Activated T-cell treated with anti-CD3 and anti-CD28 coated beads, Interleukin-2, amount 50 U/mL, for 1 hour (primary cell): ENCODE data around the gene PRDX2.
A peak's percentile ranks its signal among the peaks of the same experiment; 100 is the strongest.
"Not testable (repeated sequence)": the region's sequence is repeated elsewhere in the genome, so short reads cannot be mapped to it uniquely, and the experiment has no call there.

Experiments
- DNase-seq: peaks from one replicate; pipeline ENCODE4 v3.0.0-alpha.2; 2020

PRDX2 gene

GRCh38 chr19:12825254-12826131 lies 23.9 kb upstream of the PRDX2 start:
- no peak for DNase-seq

GRCh38 chr19:12821761-12822160 lies 20.2 kb upstream of the PRDX2 start:
- DNase-seq = no peak

GRCh38 chr19:12817810-12818209 lies 16.2 kb upstream of the PRDX2 start:
- not testable (repeated sequence) for DNase-seq

- DNase-seq = not testable (repeated sequence)
These were observed 15.6 kb upstream of the PRDX2 start for GRCh38 chr19:12817188-12817587.

GRCh38 chr19:12815088-12815487 lies 13.5 kb upstream of the PRDX2 start:
- DNase-seq = no peak

GRCh38 chr19:12806242-12807081 lies 4.9 kb upstream of the PRDX2 start, which contains the start of gene RNASEH2A:
Gene RNASEH2A, plus strand, starts transcription at chr19:12806584. Its CDS starts 90 bp downstream, at chr19:12806674.
- DNase-seq = peak; percentile 88

- DNase-seq = no peak
These were observed 2.5 kb upstream of the PRDX2 start for GRCh38 chr19:12804051-12804450.

GRCh38 chr19:12802267-12803106 lies 887 bp upstream of the PRDX2 start:
- DNase-seq = no peak

- peak; percentile 39 for DNase-seq
These were observed 606 bp downstream of the PRDX2 start for GRCh38 chr19:12800923-12801465.

- no peak for DNase-seq
These were observed 1.2 kb downstream of the PRDX2 start for GRCh38 chr19:12800466-12800770.

- DNase-seq = no peak
These were observed 1.7 kb downstream of the PRDX2 start for GRCh38 chr19:12799742-12800465.

- not testable (repeated sequence) for DNase-seq
These were observed 4.0 kb downstream of the PRDX2 start for GRCh38 chr19:12797607-12798006.

- DNase-seq = no peak
These were observed 4.4 kb downstream of the PRDX2 start for GRCh38 chr19:12797141-12797587.

- peak; percentile 80 for DNase-seq
These were observed 5.2 kb downstream of the PRDX2 start for GRCh38 chr19:12796146-12797071.

- DNase-seq = peak; percentile 44
These were observed 6.6 kb downstream of the PRDX2 start for GRCh38 chr19:12794971-12795381.

GRCh38 chr19:12794196-12794941 lies 7.2 kb downstream of the PRDX2 start:
- DNase-seq = peak; percentile 47

- DNase-seq = peak; percentile 97
These were observed 8.1 kb downstream of the PRDX2 start for GRCh38 chr19:12793290-12794195.

- DNase-seq = peak; percentile 67
These were observed 8.7 kb downstream of the PRDX2 start for GRCh38 chr19:12792853-12793289.
